HG03025 (cell line): Measurements from ENCODE around the gene SLC10A7.

Source experiments
- ATAC-seq: cut with Tn5 transposase; IDR thresholded peaks from one replicate; pipeline ENCODE4 v1.9.1; 2021; ENCODE audit warnings: mild to moderate bottlenecking, moderate library complexity; ENCODE audit not compliant: unreplicated experiment, low FRiP score

The SLC10A7 gene

DNA sequence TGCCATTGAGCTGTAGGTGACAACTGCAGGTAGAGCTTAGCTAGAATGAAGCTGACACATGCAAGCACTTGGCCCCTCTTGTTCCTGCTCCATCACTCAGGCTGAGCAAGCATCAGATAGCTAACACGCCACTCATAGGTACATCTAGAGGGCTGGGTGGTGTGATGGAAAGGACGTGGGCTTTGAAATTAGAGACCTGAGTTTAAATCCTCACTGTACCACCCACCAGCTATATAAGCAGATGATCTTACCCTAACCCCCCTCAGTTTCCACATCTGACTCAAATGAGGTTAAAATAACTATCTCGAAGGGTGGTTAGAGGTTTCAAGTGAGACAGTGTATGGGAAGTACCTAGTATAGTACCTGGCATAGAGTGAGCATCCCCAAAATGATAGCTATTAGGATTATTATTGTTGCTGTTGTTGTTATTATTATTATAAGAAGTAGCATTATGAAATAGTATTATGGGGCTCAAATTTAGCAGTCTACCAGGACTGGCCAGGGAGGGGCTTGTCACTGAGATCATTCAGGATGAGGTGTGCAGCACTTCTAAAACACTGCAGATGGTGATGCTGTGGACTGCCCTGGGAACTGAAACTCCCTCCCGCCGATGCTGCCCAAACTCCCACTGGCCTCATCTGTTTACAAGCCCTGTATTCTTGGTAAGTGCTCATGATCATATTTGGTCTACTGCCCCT lies 248.4 kb downstream of the SLC10A7 start:
- ATAC-seq = peak; percentile 75

DNA sequence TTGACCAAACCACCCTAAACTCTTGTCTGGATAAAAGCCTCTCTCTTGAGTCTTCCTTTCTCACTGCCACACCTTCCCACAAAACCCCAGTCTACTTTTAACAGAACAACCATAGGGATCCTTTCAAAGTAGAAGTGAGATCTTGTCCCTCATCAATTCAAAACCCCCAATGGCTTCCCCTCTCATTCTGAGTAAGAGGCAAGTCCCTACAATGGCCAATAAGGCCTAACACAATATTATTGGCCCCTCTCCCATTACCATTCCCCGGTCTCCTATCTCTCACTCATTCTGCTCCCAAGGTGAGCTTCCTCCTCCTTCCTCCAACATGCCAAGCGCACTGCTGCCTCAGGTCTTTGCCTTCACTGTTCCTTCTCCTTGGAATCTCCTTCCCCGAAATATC lies 250.3 kb downstream of the SLC10A7 start:
- no peak for ATAC-seq

DNA sequence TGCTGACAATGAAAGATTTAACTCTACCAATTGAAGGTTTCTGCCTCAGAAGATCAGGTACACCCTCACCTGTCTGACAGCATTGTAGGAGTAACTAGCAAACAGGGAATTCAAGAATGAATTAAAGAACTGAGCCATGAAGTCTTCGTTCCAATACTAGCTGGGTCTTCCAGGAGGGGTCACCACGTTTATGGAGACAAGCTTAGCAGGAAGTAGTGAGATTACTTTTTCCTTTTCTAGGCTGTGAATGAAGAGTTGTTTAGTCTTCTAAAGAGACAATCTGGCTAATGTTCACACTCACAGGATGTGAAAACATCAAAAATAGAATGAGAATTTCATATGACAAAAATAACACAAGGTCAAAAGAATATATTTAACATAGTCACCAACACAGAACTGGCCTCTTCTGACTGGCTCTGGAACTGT lies 252.5 kb downstream of the SLC10A7 start:
- ATAC-seq = peak; percentile 60

DNA sequence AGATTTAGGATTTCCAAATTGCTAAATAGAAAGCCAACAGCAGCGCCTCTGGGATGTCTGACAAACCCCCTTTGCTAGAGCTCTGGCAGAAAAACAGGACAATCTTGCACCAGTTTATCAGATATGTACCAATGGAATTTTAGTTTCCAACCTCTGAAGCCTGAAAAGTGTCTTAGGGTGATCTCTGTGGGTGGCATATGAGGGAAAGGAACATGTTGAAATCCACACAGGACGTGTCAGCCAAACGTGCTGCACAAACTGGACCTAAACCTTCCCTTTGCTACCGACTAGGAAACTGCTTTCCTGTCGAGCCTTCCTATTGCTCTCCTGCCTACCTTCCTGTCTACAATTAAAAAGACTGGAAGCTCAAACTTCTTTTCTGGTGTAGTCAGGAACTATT lies 253.9 kb downstream of the SLC10A7 start:
- ATAC-seq = no peak

DNA sequence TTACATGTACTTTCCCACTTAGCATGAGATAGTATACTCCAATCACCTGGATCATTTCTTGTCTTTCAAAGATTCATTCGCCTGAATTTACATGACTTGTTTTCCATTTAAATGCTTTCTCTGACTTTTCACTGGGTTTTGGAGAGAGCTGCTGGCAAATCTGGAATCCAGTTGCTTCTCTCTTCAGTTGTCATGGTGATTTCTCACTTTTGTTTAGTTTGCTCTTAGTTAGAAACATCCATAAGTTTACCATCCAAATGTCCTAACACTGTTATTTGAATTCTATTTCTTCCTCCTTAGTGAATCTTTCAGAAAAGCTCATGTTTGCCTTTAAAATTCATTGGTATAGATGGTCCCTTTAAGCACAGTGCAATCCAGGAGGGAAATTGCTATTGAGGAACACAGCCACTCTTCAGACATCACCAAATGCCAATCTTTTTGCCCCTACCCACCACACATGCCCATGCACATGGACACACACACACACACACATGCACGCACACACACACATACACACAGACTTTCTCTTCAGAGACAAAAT lies 255.7 kb downstream of the SLC10A7 start:
- no peak for ATAC-seq

DNA sequence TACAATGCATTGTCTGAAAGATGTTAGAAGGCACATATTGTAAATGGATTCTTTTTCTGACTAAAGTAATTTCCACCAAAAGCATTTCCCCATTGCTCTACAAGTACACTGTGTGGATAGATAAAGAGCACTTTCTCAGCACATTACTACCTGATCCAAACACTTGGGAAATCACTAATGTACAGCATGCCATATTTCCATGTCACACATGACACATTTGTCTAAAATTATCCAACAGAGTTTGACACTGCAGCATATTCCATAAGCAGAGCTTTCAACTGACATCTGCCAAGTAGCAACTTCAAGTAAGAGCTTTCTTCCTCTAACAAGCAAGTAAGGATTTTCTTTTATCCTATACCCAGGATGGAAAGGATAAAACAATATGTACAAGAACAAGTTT lies 257.9 kb downstream of the SLC10A7 start:
- no peak for ATAC-seq

DNA sequence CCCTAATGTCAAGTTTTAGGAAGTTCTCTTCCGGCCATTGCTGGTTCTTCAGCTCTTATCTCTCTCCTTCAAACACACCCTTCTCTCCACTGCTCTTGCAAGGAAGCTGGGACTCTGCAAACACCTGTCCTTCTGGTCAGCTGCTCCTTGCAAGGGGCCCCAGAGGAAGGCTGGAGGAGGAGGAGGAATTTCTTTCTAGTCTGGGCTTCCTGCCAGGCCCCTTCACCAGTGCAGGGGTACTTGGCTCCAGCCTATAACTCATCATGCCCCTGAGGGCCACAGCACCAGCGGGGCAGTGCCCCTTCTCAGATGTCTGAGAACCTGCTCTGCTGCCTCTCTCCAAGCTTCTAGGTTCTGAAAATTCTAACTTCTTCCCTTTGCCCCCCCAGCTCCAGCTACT lies 260.7 kb downstream of the SLC10A7 start:
- ATAC-seq = no peak

DNA sequence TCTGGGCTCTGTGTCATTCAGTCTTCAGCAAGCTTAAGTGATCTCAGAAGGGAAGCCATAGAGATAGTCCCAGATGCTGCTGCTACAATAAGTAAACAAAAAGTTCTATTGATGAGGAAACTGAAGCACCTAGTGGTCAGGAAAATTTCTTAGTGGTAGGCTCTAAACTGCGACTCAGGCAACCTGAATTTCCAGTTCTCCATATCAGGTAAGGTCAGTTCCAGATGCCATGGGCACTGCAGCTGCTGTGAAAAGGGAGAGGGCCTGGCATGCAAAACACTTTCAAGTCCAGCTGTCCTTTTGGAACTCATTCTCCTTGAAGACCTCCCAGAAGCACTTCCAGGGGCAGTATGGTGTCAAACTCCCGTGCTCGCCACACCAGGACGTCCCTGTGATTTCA lies 261.2 kb downstream of the SLC10A7 start:
- no peak for ATAC-seq

DNA sequence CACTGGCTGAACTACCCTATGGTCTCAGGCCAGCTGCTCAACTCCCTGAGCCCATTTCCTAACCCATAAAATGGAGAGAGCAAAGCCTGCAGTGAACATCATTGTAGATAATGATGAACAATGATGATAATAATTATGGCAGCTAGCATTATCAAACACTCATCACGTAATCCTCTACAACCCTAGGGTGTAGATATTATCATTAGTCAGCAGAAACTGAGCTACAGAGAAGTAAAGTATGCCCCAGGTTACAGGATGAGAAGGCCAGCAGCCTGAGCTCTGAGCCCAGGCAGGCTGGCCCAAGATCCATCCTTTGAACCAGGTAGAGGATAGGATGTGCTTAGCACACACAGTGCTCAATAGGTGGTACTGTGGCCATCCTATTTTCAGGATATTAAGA lies 264.2 kb downstream of the SLC10A7 start:
- no peak for ATAC-seq

DNA sequence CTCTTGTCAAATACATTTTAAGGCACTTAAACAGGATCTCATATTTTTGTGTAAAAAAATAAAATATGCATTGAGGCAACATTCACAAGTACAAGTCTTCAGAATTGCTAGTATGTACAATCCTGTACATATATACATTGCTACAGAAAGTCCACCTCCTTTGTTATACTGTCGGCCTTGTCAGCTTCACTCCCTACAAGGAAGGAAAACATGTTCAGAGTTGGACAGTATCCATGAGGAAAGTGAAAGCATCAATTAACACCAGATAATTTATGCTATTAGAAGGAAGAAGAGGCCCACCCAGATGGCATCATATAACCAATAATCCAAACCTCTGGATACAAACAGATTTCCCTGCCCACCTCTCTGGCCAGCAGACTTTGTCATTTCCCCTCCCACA lies 265.4 kb downstream of the SLC10A7 start:
- ATAC-seq = no peak

DNA sequence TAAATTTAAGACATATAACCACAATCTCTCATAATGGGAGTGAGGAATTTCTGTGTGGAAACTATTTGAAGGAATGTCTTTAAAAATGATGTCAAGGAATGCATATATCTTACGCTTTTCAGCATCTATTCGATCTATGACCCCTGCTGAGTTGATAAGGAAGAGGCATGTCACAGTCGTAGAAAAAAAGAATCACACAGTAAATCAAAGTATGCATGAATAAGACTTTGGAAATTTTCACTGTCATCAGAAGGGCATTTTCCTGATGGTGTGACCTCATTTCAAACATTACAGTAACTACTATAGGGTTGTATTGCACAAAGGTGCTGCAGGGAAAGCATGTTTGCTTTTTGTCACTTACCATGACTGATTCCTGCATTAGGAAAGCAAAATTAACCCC lies 265.9 kb downstream of the SLC10A7 start:
- no peak for ATAC-seq

DNA sequence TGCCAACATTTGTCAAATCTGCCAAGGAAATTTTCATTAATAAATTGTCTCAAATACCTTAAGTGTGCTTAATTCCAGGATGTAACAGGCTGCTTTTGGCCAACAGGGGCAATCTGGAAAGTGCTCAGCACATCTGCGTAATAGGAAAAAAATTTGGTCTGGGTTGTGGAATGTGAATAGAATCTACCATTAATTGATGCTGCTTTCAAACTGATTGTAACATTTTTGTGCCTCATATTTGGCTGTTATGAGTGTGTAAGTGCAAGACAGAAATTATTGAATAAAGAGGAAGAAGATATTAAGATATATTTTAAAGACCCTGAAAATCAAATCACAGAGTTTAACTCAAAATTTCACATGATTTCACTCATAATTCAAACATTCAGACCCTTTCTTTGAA lies 266.3 kb downstream of the SLC10A7 start:
- no peak for ATAC-seq

DNA sequence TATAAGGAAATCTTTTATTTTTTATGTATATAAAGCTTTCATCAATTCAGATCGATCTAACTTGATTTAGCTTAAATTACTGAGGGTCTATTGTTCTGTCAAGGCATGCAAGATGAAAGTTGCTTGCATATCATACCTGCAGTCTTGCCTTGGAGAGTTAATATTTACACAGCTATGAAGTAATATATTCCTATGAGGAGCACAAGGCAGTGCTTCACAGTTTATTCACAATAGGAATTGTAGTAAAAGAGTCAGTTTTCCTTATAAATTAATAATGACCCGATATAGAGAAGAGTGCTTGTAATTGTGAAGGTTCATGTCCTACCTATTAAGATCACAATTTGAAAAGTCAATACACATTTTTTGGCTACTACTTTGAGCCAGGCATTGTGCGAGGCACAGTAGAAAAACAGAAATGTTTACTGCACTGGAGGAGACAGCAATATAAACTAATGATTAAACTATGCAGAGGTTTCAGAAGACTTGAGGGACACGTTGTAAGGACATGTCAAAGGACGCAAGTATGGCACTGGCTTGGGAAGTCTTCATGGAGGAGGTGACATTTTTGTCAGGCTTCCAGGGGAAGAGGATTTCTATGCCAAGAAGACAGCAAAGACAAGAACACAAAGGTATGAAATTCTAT lies 268.6 kb downstream of the SLC10A7 start:
- ATAC-seq = no peak

DNA sequence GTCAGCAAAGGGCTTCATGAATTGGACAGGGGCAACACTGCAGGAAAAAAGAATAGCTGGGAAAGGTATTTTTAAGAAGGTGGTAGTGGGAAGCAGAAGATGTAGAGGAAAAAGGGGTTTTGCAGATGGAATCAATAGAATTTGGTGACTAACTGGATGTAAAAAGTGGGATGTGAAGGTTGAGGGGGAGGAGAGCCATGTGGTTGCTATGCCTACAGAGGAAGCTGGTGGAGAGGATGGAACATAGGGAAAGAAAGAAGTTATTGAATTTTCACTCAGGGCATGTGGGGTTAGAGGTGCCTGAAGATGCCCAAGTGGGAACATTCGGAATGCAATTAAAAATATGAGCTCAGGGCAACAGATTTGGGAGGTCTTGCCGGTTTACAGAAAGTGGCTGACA lies 274.4 kb downstream of the SLC10A7 start:
- ATAC-seq = no peak

DNA sequence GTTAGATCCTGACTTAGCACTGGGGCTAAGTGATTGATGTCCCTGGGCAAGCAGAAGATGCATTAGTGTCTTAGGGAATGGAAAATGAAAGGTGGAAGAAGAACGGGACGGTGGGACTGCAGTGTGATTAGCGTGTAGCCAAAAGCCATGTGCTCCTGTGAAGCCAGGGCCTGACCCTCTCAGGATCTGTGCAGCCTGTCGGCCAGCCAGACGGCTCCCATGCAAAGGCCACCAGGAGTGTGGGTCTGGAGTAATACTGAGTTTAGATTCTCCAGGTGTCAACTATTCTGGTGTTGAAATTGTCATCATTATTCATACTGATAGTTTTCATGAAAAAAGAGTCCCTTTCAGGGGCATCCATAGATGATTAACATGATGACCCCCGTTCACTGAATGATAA lies 275.4 kb downstream of the SLC10A7 start:
- no peak for ATAC-seq

DNA sequence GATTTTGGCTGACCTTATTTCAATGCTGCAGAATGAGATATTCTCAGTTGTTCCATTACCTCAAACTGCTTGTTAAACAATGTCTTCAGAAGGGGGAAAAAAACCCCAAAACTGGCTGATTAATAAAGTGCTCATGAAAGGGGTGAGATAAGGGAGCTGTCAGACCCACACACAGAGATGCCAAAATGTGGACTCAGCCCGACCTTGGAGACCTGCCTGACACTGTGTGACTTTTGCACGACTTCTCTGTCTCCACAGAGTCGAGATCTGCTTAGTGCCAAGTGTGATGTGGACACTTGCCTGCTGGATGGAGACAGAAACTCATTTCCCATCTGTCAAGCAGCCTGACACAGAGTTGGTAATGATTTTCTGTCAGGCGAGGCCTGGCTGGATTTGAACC lies 275.9 kb downstream of the SLC10A7 start:
- no peak for ATAC-seq

DNA sequence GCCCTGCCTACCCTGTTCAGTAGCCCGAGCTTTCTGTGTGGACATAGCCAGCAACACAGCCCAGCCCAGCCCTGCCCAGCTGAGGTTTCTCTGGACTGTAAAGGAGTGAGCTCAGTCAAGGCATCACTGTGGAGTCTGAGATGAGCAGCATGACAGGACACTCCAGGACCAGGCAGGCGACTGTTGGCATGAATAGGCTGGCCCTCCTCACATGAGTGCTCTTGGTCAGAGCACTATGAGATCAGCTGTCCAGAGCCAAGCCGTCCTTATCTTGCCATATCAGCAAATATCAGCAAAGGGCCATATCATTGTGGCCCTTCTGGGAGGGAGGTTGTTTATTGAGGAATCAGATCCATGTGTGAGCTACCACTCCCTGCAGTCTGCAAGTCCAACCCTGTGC lies 276.5 kb downstream of the SLC10A7 start:
- no peak for ATAC-seq

DNA sequence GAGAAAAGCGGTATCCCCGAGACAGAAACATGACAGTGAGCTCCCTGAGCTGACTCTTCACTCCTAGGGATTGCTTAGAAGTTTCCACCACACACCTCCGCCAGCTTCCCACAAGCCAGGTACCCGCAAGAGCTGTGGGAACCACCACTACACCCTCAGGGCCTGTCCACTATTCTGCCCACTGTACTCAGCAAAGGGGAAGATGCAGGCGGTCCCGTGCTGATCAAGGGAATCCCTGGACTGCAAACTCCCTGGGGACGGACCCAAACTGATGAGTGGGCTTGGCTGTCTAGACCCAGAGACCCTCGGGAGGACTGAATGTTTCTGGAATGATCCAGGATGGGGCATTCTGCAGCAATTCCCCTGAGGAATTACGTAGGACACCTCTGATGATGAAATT lies 277.2 kb downstream of the SLC10A7 start:
- ATAC-seq = no peak

DNA sequence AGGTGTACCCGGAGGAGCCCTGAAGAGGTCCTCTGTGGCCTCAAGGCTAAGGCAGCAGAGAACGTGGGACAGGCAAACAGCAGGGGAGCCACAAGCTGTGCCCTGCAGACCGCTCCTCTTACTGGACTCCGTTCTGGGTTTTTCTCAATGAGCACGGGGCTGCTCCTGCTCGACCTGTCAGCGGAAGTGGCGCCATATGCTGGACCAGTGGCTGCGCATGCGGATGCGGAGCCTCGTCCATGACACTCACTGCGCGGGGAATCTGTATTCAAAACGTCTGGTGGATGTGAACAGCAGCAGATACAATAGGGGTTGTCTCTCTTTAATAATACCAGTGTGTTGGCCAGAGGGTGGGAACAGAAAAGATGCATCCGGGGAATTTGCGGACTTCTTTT lies 277.9 kb downstream of the SLC10A7 start:
- no peak for ATAC-seq

DNA sequence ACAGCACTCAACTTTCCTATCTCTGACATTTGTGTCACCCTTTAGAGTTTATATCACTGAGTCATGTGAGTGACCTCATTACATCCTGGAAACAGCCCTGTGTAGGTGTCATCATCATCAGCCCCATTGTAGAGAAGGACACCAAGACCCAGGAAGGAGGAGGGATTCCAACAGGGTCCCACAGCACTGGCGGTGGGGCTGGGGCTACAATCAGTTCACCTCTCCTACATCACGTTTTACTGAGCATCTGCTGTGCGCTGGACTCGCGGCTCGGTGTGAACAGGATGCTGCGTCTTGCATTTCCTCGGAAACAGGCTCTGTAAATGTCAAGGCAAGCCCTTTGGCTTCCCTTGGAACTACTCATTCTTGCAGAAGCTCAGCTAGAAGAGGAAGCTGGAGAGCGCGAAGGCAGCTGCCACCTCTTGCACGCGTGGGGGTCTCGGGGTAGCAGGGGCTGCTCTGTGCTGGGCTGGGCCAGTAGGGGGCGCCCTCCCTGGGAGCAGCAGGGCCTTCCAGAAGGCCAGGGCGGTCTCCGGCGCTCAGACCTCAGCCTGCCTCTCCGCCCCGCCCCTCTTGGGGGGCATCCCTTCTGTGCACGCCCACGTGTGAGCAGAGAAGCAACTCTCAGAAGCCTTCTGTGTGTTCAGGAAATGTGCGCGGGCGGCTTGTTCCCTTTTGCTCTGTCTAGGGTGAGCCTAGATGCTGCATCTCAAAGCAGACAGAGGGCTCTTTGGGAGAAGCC lies 278.4 kb downstream of the SLC10A7 start:
- ATAC-seq = peak; percentile 84

DNA sequence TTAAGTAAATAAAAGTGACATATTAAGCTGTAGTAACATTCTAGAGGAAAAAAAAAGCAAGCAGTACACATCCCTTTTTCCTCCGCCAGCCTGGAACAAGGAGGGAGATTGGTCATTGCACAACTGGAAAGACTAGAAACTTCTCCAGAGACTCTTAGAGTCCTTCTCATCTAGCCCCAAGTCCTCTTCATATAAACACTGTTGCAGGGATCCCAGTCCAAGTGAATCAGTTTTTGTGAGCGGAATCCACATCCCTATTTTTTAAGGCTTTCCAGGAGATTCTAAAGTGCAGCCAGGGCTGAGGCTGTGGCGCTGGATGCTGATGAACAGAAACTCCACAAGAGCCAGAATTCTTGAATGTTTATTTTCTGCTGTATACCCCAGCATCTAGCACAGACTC lies 283.6 kb downstream of the SLC10A7 start:
- ATAC-seq = no peak

DNA sequence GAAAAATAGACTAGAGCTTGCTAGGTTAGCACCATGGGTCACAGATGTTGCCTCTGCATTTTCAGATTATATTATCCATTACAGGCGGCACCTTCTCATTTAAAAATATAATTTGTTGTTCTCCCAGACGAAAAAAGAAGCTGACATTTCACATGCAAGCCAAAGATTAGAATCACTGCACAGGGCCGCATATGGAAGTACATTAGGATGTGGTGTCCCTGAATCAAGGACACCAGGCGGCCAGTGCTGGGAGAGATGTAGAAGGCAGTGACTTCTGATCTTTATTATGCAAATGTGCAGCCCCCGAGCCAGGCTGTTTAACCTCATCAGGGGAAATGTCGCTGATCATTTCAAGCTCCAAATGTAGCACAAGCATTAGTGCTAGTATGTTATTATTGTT lies 284.6 kb downstream of the SLC10A7 start:
- no peak for ATAC-seq
